ENCODE measurements around the gene ISG20.
A peak's percentile ranks its signal among the peaks of the same experiment; 100 is the strongest.

The ISG20 gene

GRCh38 chr15:88606070-88606794, 32.6 kb upstream of the ISG20 start:
- Histone ChIP-seq H3K36me3 (ENCODE audit: insufficient read depth, insufficient read length, low read length) (no peaks in the 10 kb centered on the region), H3K4me1 (ENCODE audit: insufficient read depth, insufficient read length) (peaks cover 26% of the 10 kb centered on the region), H3K27me3 (ENCODE audit: insufficient read depth, insufficient read length) (peaks cover 92% of the 10 kb centered on the region), H3K9me3 (ENCODE audit: insufficient read depth, low read length) (no peaks in the 10 kb centered on the region), H3K4me3 (ENCODE audit: insufficient read length, low read depth) (peak overlapping the region; percentile 36), H3K9ac (ENCODE audit: insufficient read length, low read depth) (peak overlapping the region; percentile 16)
- TF ChIP-seq SUZ12 (IDR thresholded peaks at IDR 0.05; ENCODE audit: extremely low read depth, insufficient read depth, insufficient read length) (peak; percentile 45), YY1 (IDR thresholded peaks at IDR 0.05; ENCODE audit: insufficient read depth, insufficient read length) (no peak)
- DNase-seq (ENCODE audit: low read depth, low spot score) = no peak

GRCh38 chr15:88607951-88608350, 30.9 kb upstream of the ISG20 start:
- Histone ChIP-seq H3K9ac (ENCODE audit: insufficient read length, low read depth) (no peak overlapping the region), H3K27me3 (ENCODE audit: insufficient read depth, insufficient read length) (peaks cover 100% of the 10 kb centered on the region), H3K36me3 (ENCODE audit: insufficient read depth, insufficient read length, low read length) (no peaks in the 10 kb centered on the region), H3K4me3 (ENCODE audit: insufficient read length, low read depth) (no peak overlapping the region), H3K9me3 (ENCODE audit: insufficient read depth, low read length) (no peaks in the 10 kb centered on the region), H3K4me1 (ENCODE audit: insufficient read depth, insufficient read length) (peaks cover 31% of the 10 kb centered on the region)
- no peak for DNase-seq (ENCODE audit: low read depth, low spot score)
- TF ChIP-seq YY1 (IDR thresholded peaks at IDR 0.05; ENCODE audit: insufficient read depth, insufficient read length) = no peak
- no peak for TF ChIP-seq ZNF274 (IDR thresholded peaks at IDR 0.05; ENCODE audit: low read depth, low read length)
- no peak for TF ChIP-seq SUZ12 (IDR thresholded peaks at IDR 0.05; ENCODE audit: extremely low read depth, insufficient read depth, insufficient read length)

GRCh38 chr15:88608607-88609181, 30.1 kb upstream of the ISG20 start:
- no peaks in the 10 kb centered on the region for H3K9me3 ChIP-seq (ENCODE audit: insufficient read depth, low read length)
- peaks cover 30% of the 10 kb centered on the region for H3K4me1 ChIP-seq (ENCODE audit: insufficient read depth, insufficient read length)
- H3K27me3 ChIP-seq (ENCODE audit: insufficient read depth, insufficient read length) = peaks cover 97% of the 10 kb centered on the region
- H3K36me3 ChIP-seq (ENCODE audit: insufficient read depth, insufficient read length, low read length) = no peaks in the 10 kb centered on the region
- no peak overlapping the region for H3K9ac ChIP-seq (ENCODE audit: insufficient read length, low read depth)
- H3K4me3 ChIP-seq (ENCODE audit: insufficient read length, low read depth) = no peak overlapping the region
- DNase-seq (ENCODE audit: low read depth, low spot score) = no peak
- no peak for TF ChIP-seq YY1 (IDR thresholded peaks at IDR 0.05; ENCODE audit: insufficient read depth, insufficient read length)
- no peak for TF ChIP-seq SUZ12 (IDR thresholded peaks at IDR 0.05; ENCODE audit: extremely low read depth, insufficient read depth, insufficient read length)
- TF ChIP-seq ZNF274 (IDR thresholded peaks at IDR 0.05; ENCODE audit: low read depth, low read length) = no peak

GRCh38 chr15:88609344-88610090, 29.3 kb upstream of the ISG20 start:
- DNase-seq (ENCODE audit: low read depth, low spot score) = no peak
- TF ChIP-seq SUZ12 (IDR thresholded peaks at IDR 0.05; ENCODE audit: extremely low read depth, insufficient read depth, insufficient read length) (no peak), ZNF274 (IDR thresholded peaks at IDR 0.05; ENCODE audit: low read depth, low read length) (no peak), YY1 (IDR thresholded peaks at IDR 0.05; ENCODE audit: insufficient read depth, insufficient read length) (no peak)

GRCh38 chr15:88610701-88611231, 28.1 kb upstream of the ISG20 start:
- DNase-seq (ENCODE audit: low read depth, low spot score) = no peak
- TF ChIP-seq ZNF274 (IDR thresholded peaks at IDR 0.05; ENCODE audit: low read depth, low read length) (no peak), YY1 (IDR thresholded peaks at IDR 0.05; ENCODE audit: insufficient read depth, insufficient read length) (no peak), SUZ12 (IDR thresholded peaks at IDR 0.05; ENCODE audit: extremely low read depth, insufficient read depth, insufficient read length) (no peak)
- no peak overlapping the region for H3K4me3 ChIP-seq (ENCODE audit: insufficient read length, low read depth)

More at GRCh38 chr15:88609344-88610090, 29.3 kb upstream of the ISG20 start:
- Histone ChIP-seq H3K4me1 (ENCODE audit: insufficient read depth, insufficient read length) (peaks cover 25% of the 10 kb centered on the region), H3K36me3 (ENCODE audit: insufficient read depth, insufficient read length, low read length) (no peaks in the 10 kb centered on the region), H3K9ac (ENCODE audit: insufficient read length, low read depth) (no peak overlapping the region), H3K4me3 (ENCODE audit: insufficient read length, low read depth) (no peak overlapping the region), H3K9me3 (ENCODE audit: insufficient read depth, low read length) (no peaks in the 10 kb centered on the region), H3K27me3 (ENCODE audit: insufficient read depth, insufficient read length) (peaks cover 96% of the 10 kb centered on the region)

GRCh38 chr15:88612186-88612796, 26.5 kb upstream of the ISG20 start:
- no peak overlapping the region for H3K4me3 ChIP-seq (ENCODE audit: insufficient read length, low read depth)
- peaks cover 16% of the 10 kb centered on the region for H3K4me1 ChIP-seq (ENCODE audit: insufficient read depth, insufficient read length)
- no peaks in the 10 kb centered on the region for H3K36me3 ChIP-seq (ENCODE audit: insufficient read depth, insufficient read length, low read length)
- DNase-seq (ENCODE audit: low read depth, low spot score) = no peak
- no peak overlapping the region for H3K9ac ChIP-seq (ENCODE audit: insufficient read length, low read depth)
- peaks cover 71% of the 10 kb centered on the region for H3K27me3 ChIP-seq (ENCODE audit: insufficient read depth, insufficient read length)
- no peaks in the 10 kb centered on the region for H3K9me3 ChIP-seq (ENCODE audit: insufficient read depth, low read length)
- no peak for TF ChIP-seq ZNF274 (IDR thresholded peaks at IDR 0.05; ENCODE audit: low read depth, low read length)
- no peak for TF ChIP-seq YY1 (IDR thresholded peaks at IDR 0.05; ENCODE audit: insufficient read depth, insufficient read length)
- TF ChIP-seq SUZ12 (IDR thresholded peaks at IDR 0.05; ENCODE audit: extremely low read depth, insufficient read depth, insufficient read length) = no peak

More at GRCh38 chr15:88610701-88611231, 28.1 kb upstream of the ISG20 start:
- H3K27me3 ChIP-seq (ENCODE audit: insufficient read depth, insufficient read length) = peaks cover 86% of the 10 kb centered on the region
- no peak overlapping the region for H3K9ac ChIP-seq (ENCODE audit: insufficient read length, low read depth)
- peaks cover 20% of the 10 kb centered on the region for H3K4me1 ChIP-seq (ENCODE audit: insufficient read depth, insufficient read length)
- no peaks in the 10 kb centered on the region for H3K36me3 ChIP-seq (ENCODE audit: insufficient read depth, insufficient read length, low read length)
- no peaks in the 10 kb centered on the region for H3K9me3 ChIP-seq (ENCODE audit: insufficient read depth, low read length)

Measured in NT2/D1 (cell line).